ENCODE results near the gene FAT2. TPM values are rescaled to one million over a fixed set of nuclear protein-coding genes. Genes with fewer than 3 reads are reported as not detected.
"Not testable (repeated sequence)": the region's sequence is repeated elsewhere in the genome, so short reads cannot be mapped to it uniquely, and the experiment has no call there.

Gene FAT2
- total RNA-seq, 1 experiment from 2014 or later = 0.06 TPM

- DNase-seq (ENCODE audit: low read depth) = no peak
These were observed 9.1 kb downstream of the FAT2 start for GRCh38 chr5:151581812-151582583.

GRCh38 chr5:151581347-151581746 is 9.8 kb downstream of the FAT2 start:
- DNase-seq (ENCODE audit: low read depth) = no peak

- DNase-seq (ENCODE audit: low read depth) = no peak
These were observed 10.3 kb downstream of the FAT2 start for GRCh38 chr5:151580858-151581257.

GRCh38 chr5:151580239-151580638 is 10.9 kb downstream of the FAT2 start:
- no peak for DNase-seq (ENCODE audit: low read depth)

GRCh38 chr5:151579146-151579545 is 12.0 kb downstream of the FAT2 start:
- DNase-seq (ENCODE audit: low read depth) = not testable (repeated sequence)

- no peak for DNase-seq (ENCODE audit: low read depth)
These were observed 12.7 kb downstream of the FAT2 start for GRCh38 chr5:151578326-151579025.

- DNase-seq (ENCODE audit: low read depth) = no peak
These were observed 13.6 kb downstream of the FAT2 start for GRCh38 chr5:151577566-151577965.

GRCh38 chr5:151574444-151574996 is 16.6 kb downstream of the FAT2 start:
- no peak for DNase-seq (ENCODE audit: low read depth)

GRCh38 chr5:151572657-151573368 is 18.3 kb downstream of the FAT2 start:
- DNase-seq (ENCODE audit: low read depth) = no peak

GRCh38 chr5:151571270-151572173 is 19.6 kb downstream of the FAT2 start:
- no peak for DNase-seq (ENCODE audit: low read depth)

- no peak for DNase-seq (ENCODE audit: low read depth)
These were observed 20.4 kb downstream of the FAT2 start for GRCh38 chr5:151570512-151571269.

- DNase-seq (ENCODE audit: low read depth) = no peak
These were observed 21.1 kb downstream of the FAT2 start for GRCh38 chr5:151570058-151570457.

GRCh38 chr5:151569132-151570046 is 21.7 kb downstream of the FAT2 start:
- DNase-seq (ENCODE audit: low read depth) = peak; percentile 10

GRCh38 chr5:151568036-151568435 is 23.1 kb downstream of the FAT2 start:
- DNase-seq (ENCODE audit: low read depth) = no peak

- no peak for DNase-seq (ENCODE audit: low read depth)
These were observed 25.2 kb downstream of the FAT2 start for GRCh38 chr5:151565971-151566370.

- DNase-seq (ENCODE audit: low read depth) = no peak
These were observed 29.0 kb downstream of the FAT2 start for GRCh38 chr5:151562019-151562707.

GRCh38 chr5:151557951-151558350 is 33.2 kb downstream of the FAT2 start:
- no peak for DNase-seq (ENCODE audit: low read depth)

GRCh38 chr5:151557466-151557865 is 33.7 kb downstream of the FAT2 start:
- DNase-seq (ENCODE audit: low read depth) = no peak

Data from HT1080 (cell line).